Measurements from ENCODE around the gene KRT76. TPM values are rescaled to one million over a fixed set of nuclear protein-coding genes. Genes with fewer than 3 reads are reported as not detected.

KRT76 gene
- total RNA-seq (not detected), polyA plus RNA-seq (ENCODE audit: insufficient read depth, low read depth, low replicate concordance) (not detected)
- long read RNA-seq, donor 1 = 0 reads
- long read RNA-seq, donor 2 = 0 reads
- long read RNA-seq, donor 3 = 0 reads
- long read RNA-seq, donor 4 = 0 reads
- long read RNA-seq, donor 5 = 0 reads
- long read RNA-seq, donor 6 = 0 reads
- long read RNA-seq, donor 7 = 0 reads
- long read RNA-seq, donor 8 = 0 reads
- long read RNA-seq, donor 9 = 0 reads
- long read RNA-seq, donor 10 = 0 reads

GRCh38 chr12:52776913-52777395 lies at the start of gene KRT76:
Gene KRT76 (minus strand): TSS chr12:52777345. CDS start chr12:52777291, 54 bp downstream.
- Histone ChIP-seq H3K27me3 (ENCODE audit: control insufficient read depth, insufficient read depth, low read length) (peaks cover 2% of the 10 kb centered on the region), H3K9ac (ENCODE audit: low read length in 3 of 3) (no peak within 1 kb of the TSS), H3K27ac (ENCODE audit: low read depth in 2 of 2, low read length in 2 of 2) (no peak within 1 kb of the TSS), H3K4me1 (ENCODE audit: control insufficient read depth in 2 of 3, insufficient read depth in 2 of 3, low read depth in 1 of 3, low read length in 3 of 3) (no peaks in the 10 kb centered on the region), H3K4me3 (ENCODE audit: low read length in 3 of 3) (no peak within 1 kb of the TSS), H3K36me3 (ENCODE audit: control insufficient read depth in 2 of 3, insufficient read depth in 3 of 3, low read length in 3 of 3) (no peaks in the 10 kb centered on the region), H3K9me3 (ENCODE audit: control insufficient read depth in 2 of 3, insufficient read depth in 1 of 3, low read length in 3 of 3) (no peaks in the 10 kb centered on the region)
- FAIRE-seq = no peak
- TF ChIP-seq CTCF (IDR thresholded peaks at IDR 0.05; ENCODE audit: borderline replicate concordance, extremely low read depth, insufficient read depth) = no peak
- intact Hi-C loops (cut with DNase I) = no loop called here
- DNase-seq = no peak

GRCh38 chr12:52825961-52826360 lies 48.8 kb upstream of the KRT76 start:
- H3K4me1 ChIP-seq (ENCODE audit: control insufficient read depth in 2 of 3, insufficient read depth in 2 of 3, low read depth in 1 of 3, low read length in 3 of 3) = no peaks in the 10 kb centered on the region
- intact Hi-C loops (cut with DNase I) = no loop called here
- no peak overlapping the region for H3K9ac ChIP-seq (ENCODE audit: low read length in 3 of 3)
- TF ChIP-seq CTCF (IDR thresholded peaks at IDR 0.05; ENCODE audit: borderline replicate concordance, extremely low read depth, insufficient read depth) = no peak
- no peak overlapping the region for H3K27ac ChIP-seq (ENCODE audit: low read depth in 2 of 2, low read length in 2 of 2)
- H3K27me3 ChIP-seq (ENCODE audit: control insufficient read depth, insufficient read depth, low read length) = no peaks in the 10 kb centered on the region
- FAIRE-seq (no peak), DNase-seq (no peak)
- H3K36me3 ChIP-seq (ENCODE audit: control insufficient read depth in 2 of 3, insufficient read depth in 3 of 3, low read length in 3 of 3) = no peaks in the 10 kb centered on the region
- H3K4me3 ChIP-seq (ENCODE audit: low read length in 3 of 3) = no peak overlapping the region
- H3K9me3 ChIP-seq (ENCODE audit: control insufficient read depth in 2 of 3, insufficient read depth in 1 of 3, low read length in 3 of 3) = no peaks in the 10 kb centered on the region

- H3K27ac ChIP-seq (ENCODE audit: low read depth in 2 of 2, low read length in 2 of 2) = no peak overlapping the region
- no peak overlapping the region for H3K4me3 ChIP-seq (ENCODE audit: low read length in 3 of 3)
- no peaks in the 10 kb centered on the region for H3K9me3 ChIP-seq (ENCODE audit: control insufficient read depth in 2 of 3, insufficient read depth in 1 of 3, low read length in 3 of 3)
- intact Hi-C loops (cut with DNase I) = no loop called here
- no peak for TF ChIP-seq CTCF (IDR thresholded peaks at IDR 0.05; ENCODE audit: borderline replicate concordance, extremely low read depth, insufficient read depth)
- no peak overlapping the region for H3K9ac ChIP-seq (ENCODE audit: low read length in 3 of 3)
- no peak for FAIRE-seq
- no peaks in the 10 kb centered on the region for H3K27me3 ChIP-seq (ENCODE audit: control insufficient read depth, insufficient read depth, low read length)
- DNase-seq = no peak
- no peaks in the 10 kb centered on the region for H3K4me1 ChIP-seq (ENCODE audit: control insufficient read depth in 2 of 3, insufficient read depth in 2 of 3, low read depth in 1 of 3, low read length in 3 of 3)
- H3K36me3 ChIP-seq (ENCODE audit: control insufficient read depth in 2 of 3, insufficient read depth in 3 of 3, low read length in 3 of 3) = no peaks in the 10 kb centered on the region
These were observed 47.7 kb upstream of the KRT76 start for GRCh38 chr12:52824741-52825410.

Measured in kidney (tissue), 22 donors.